NCI-H1105 treated with DMSO at 0.1 percent for 48 hours (cell line): ENCODE results near the gene TECTA.
A peak's percentile ranks its signal among the peaks of the same experiment; 100 is the strongest.
"Not testable (repeated sequence)": the region's sequence is repeated elsewhere in the genome, so short reads cannot be mapped to it uniquely, and the experiment has no call there.

Experiments
- DNase-seq: peaks from one replicate; lab custom pipeline; 2025; lab: John Stamatoyannopoulos, UW

Gene TECTA

GRCh38 chr11:121235057-121235456, 134.0 kb downstream of the TECTA start:
- no peak for DNase-seq

DNA sequence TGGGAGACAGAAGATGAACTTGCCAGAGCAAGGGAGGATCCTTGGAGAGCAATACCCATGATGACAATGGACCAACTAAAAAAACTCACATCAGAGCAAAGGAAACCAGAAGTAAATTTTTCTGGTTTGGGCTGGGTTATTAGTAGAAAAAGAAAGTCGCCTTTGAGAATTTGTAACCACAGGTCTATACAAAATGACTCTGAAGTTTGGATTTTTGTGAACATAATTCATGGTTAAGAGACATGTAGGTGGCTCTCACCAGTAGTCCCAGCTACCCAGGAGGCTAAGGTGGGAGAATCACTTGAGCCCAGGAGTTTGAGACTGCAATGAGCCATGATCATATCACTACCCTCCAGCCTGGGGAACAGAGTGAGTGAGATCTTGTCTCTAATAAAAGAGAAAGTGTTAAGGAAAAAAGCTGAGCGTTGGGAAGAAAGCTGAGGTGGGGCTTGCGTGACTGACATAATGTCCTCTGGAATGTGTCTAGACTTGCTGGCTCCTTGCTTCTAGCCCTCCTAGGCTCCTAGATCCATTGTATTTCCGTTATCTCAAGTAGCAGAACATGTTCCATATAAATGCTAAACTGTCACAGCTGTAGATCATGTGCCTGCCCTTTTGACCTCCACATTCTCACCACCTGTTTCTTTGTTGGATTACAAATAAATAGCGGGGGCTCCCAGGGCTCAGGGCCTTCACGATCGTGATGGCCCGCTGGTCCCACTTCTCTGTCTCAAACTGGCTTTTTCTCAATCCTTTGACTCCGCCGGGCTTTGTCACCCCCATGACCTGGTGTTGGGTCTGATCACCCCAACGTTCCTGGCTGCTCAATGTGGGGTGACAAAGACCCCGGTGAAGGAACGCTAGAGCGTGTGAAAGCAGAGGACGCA, 135.3 kb downstream of the TECTA start:
- DNase-seq = no peak

DNA sequence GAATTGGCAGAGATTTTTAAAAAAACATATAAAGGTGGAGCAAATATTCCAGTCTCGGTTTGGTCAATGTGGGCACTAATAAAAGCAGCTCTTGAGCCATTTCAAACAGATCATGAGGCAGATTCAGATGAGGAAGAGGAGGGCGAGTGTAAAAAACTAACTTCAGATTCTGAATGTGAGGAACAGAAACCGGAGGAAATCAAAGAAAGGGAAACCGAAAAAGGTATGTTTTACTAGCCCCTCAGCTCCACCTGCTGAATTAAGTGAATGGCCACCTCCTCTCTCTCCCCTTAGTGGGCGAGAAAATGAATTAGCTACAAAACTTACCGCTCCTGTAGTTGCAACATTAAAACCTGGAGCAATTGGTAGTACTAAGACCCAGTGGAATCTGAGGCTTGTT, 136.2 kb downstream of the TECTA start:
- not testable (repeated sequence) for DNase-seq

- DNase-seq = no peak
These were observed 136.9 kb downstream of the TECTA start for GRCh38 chr11:121237686-121238658.

DNA sequence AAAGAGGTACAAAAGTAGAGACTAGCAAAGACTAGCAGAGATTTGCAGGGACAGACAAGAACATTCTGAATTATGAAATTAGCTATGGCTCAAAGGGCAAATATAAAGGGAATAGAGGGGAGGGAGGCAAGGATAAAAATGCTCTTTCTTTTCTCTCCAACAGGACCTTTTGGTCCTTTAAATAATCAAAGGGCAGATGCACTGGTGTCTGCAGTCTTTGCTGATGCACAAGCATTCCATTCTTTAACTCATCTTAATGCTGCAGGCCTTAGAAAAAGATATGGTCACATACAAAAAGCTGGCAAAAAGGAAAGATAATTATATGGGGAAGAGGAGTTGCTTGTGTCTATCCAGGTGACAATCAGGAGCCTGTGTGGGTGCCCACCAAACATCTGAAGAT, 137.9 kb downstream of the TECTA start:
- DNase-seq = no peak

- peak; percentile 86 for DNase-seq
These were observed 139.0 kb downstream of the TECTA start for GRCh38 chr11:121240001-121240400.

- peak; percentile 44 for DNase-seq
These were observed 139.7 kb downstream of the TECTA start for GRCh38 chr11:121240650-121241303.
